H1 (cell line): ENCODE results near the gene TRAF3. TPM values are rescaled to one million over a fixed set of nuclear protein-coding genes. Genes with fewer than 3 reads are reported as not detected.

ENCODE experiments used
- CTCF ChIA-PET: fragments of 300-600 bp; sonication (Branson Sonifier 250); formaldehyde crosslinking; loops from one replicate; lab custom pipeline; 2021; ENCODE audit not compliant: partially characterized antibody; lab: Charles Lee
- POLR2A ChIA-PET: fragments of 300-600 bp; sonication (Branson Sonifier 250); formaldehyde crosslinking; loops from one replicate; lab custom pipeline; 2021; ENCODE audit warnings: inconsistent platforms; ENCODE audit not compliant: partially characterized antibody; lab: Charles Lee
- DNase-seq, 2 experiments: peaks; one replicate each; pipeline versions ENCODE4 v3.0.0 to v3.0.0-alpha.2; 2010 to 2022; ENCODE audit warnings: low spot score in 2 of 2, low read depth in 1 of 2, mixed read lengths in 1 of 2
- FAIRE-seq: peaks from 2 replicates; lab custom pipeline; 2011; peaks lifted over from hg19 to GRCh38; lab: Jason Lieb, UNC
- H2AFZ ChIP-seq: 2 replicates; pipeline ENCODE4 v1.8.1; 2012; ENCODE audit warnings: low read length, inconsistent platforms
- H2AK5ac ChIP-seq: 2 replicates; pipeline ENCODE4 v1.6.1; 2013; ENCODE audit warnings: low read depth, low read length
- H2BK120ac ChIP-seq: replicated peaks from 2 replicates; pipeline ENCODE3; 2013; ENCODE audit warnings: low read depth, low read length, inconsistent platforms
- H2BK12ac ChIP-seq: 2 replicates; pipeline ENCODE4 v1.6.1; 2013; ENCODE audit warnings: low read depth, low read length
- H2BK15ac ChIP-seq: 2 replicates; pipeline ENCODE4 v1.6.1; 2013; ENCODE audit warnings: low read length
- H2BK20ac ChIP-seq: 2 replicates; pipeline ENCODE4 v1.6.1; 2013; ENCODE audit warnings: low read length
- H2BK5ac ChIP-seq: 2 replicates; pipeline ENCODE4 v1.6.1; 2013; ENCODE audit warnings: low read depth, low read length
- H3K14ac ChIP-seq: 2 replicates; pipeline ENCODE4 v1.6.1; 2013; ENCODE audit warnings: inconsistent platforms; ENCODE audit not compliant: insufficient read length
- H3K18ac ChIP-seq: 2 replicates; pipeline ENCODE4 v1.6.1; 2013; ENCODE audit warnings: low read length; ENCODE audit errors: extremely low read depth
- H3K23ac ChIP-seq: 2 replicates; pipeline ENCODE4 v1.6.1; 2013; ENCODE audit warnings: inconsistent platforms; ENCODE audit not compliant: insufficient read length
- H3K23me2 ChIP-seq: 2 replicates; pipeline ENCODE4 v1.6.1; 2013; ENCODE audit warnings: low read depth, low read length
- H3K27ac ChIP-seq: 2 replicates; pipeline ENCODE4 v1.6.1; 2011; ENCODE audit warnings: low read depth, low read length, inconsistent platforms
- H3K27me3 ChIP-seq, 4 experiments: replicated peaks in 1 of 4; 1 replicate in 1 of 4; 2 replicates in 3 of 4; pipeline versions ENCODE4 v1.6.1 to v1.8.1; 2011 to 2013; ENCODE audit warnings: low read length in 3 of 4, mild to moderate bottlenecking in 3 of 4, inconsistent platforms in 2 of 4, mixed read lengths in 2 of 4, moderate library complexity in 1 of 4; ENCODE audit not compliant: control insufficient read depth in 3 of 4, insufficient read depth in 3 of 4; ENCODE audit errors: extremely low read depth in 1 of 4
- H3K36me3 ChIP-seq, 4 experiments: 2 replicates each; pipeline versions ENCODE4 v1.6.1 to v1.8.1; 2011 to 2013; ENCODE audit warnings: mild to moderate bottlenecking in 4 of 4, low read length in 3 of 4, moderate library complexity in 2 of 4, control low read depth in 1 of 4, inconsistent platforms in 1 of 4; ENCODE audit not compliant: insufficient read depth in 4 of 4, control insufficient read depth in 2 of 4
- H3K4ac ChIP-seq: replicated peaks from 2 replicates; pipeline ENCODE3; 2013; ENCODE audit warnings: low read length, low read depth, mixed read lengths, inconsistent platforms; ENCODE audit not compliant: insufficient read length
- H3K4me1 ChIP-seq, 4 experiments: replicated peaks in 1 of 4; 1 replicate in 1 of 4; 2 replicates in 3 of 4; pipeline versions ENCODE4 v1.6.1 to v1.8.1; 2011 to 2013; ENCODE audit warnings: low read length in 3 of 4, inconsistent platforms in 2 of 4, mixed read lengths in 1 of 4; ENCODE audit not compliant: insufficient read depth in 4 of 4, control insufficient read depth in 3 of 4
- H3K4me2 ChIP-seq, 2 experiments: 2 replicates each; pipeline versions ENCODE4 v1.6.1 to v1.8.1; 2011 to 2013; ENCODE audit warnings: low read depth in 2 of 2, low read length in 2 of 2, control low read depth in 1 of 2, inconsistent platforms in 1 of 2, mild to moderate bottlenecking in 1 of 2; ENCODE audit not compliant: insufficient read depth in 1 of 2
- H3K4me3 ChIP-seq, 4 experiments: fragments of 200-600, 300-600 bp in 1 of 4; sonication (generic), shearing (Covaris generic), sonication (Bioruptor Twin) in 1 of 4; 2 replicates each; pipeline versions ENCODE4 v1.5.1 to v1.8.1; 2011 to 2016; ENCODE audit warnings: low read length in 4 of 4, low read depth in 3 of 4, control low read depth in 2 of 4, inconsistent platforms in 2 of 4, mild to moderate bottlenecking in 2 of 4, mixed read lengths in 1 of 4, moderate library complexity in 1 of 4; ENCODE audit not compliant: insufficient read depth in 2 of 4; ENCODE audit errors: extremely low read depth in 1 of 4
- H3K56ac ChIP-seq: replicated peaks from 2 replicates; pipeline ENCODE3; 2013; ENCODE audit warnings: low read depth, mild to moderate bottlenecking, mixed read lengths, low read length, inconsistent platforms; ENCODE audit not compliant: insufficient read length
- H3K79me1 ChIP-seq: 2 replicates; pipeline ENCODE4 v1.6.1; 2013; ENCODE audit warnings: low read depth, low read length, control low read depth
- H3K79me2 ChIP-seq, 2 experiments: 2 replicates each; pipeline versions ENCODE4 v1.6.1 to v1.8.1; 2012 to 2013; ENCODE audit warnings: low read length in 2 of 2, mild to moderate bottlenecking in 2 of 2, inconsistent platforms in 1 of 2; ENCODE audit not compliant: insufficient read depth in 2 of 2, control insufficient read depth in 1 of 2
- H3K9ac ChIP-seq, 4 experiments: replicated peaks in 1 of 4; 1 replicate in 1 of 4; 2 replicates in 3 of 4; pipeline versions ENCODE4 v1.6.1 to v1.8.1; 2011 to 2013; ENCODE audit warnings: low read depth in 3 of 4, low read length in 3 of 4, control low read depth in 2 of 4, mild to moderate bottlenecking in 2 of 4, moderate library complexity in 2 of 4, inconsistent platforms in 1 of 4; ENCODE audit errors: extremely low read depth in 1 of 4
- H3K9me3 ChIP-seq, 2 experiments: 2 replicates each; pipeline versions ENCODE4 v1.6.1 to v1.8.1; 2012 to 2013; ENCODE audit warnings: mild to moderate bottlenecking in 2 of 2, moderate library complexity in 2 of 2, control low read depth in 1 of 2, inconsistent platforms in 1 of 2, low read depth in 1 of 2, low read length in 1 of 2, mixed read lengths in 1 of 2; ENCODE audit not compliant: insufficient read depth in 2 of 2
- H4K20me1 ChIP-seq, 2 experiments: replicated peaks in 1 of 2; 2 replicates each; pipeline versions ENCODE3 to v1.8.1; 2011 to 2013; ENCODE audit warnings: inconsistent platforms in 2 of 2, low read length in 2 of 2, mild to moderate bottlenecking in 1 of 2; ENCODE audit not compliant: insufficient read depth in 2 of 2, control insufficient read depth in 1 of 2
- H4K5ac ChIP-seq: 2 replicates; pipeline ENCODE4 v1.6.1; 2013; ENCODE audit warnings: low read length, low read depth, mixed read lengths, inconsistent platforms; ENCODE audit not compliant: insufficient read length
- H4K8ac ChIP-seq: 2 replicates; pipeline ENCODE4 v1.8.0; 2013; ENCODE audit warnings: mild to moderate bottlenecking, moderate library complexity, low read length, inconsistent platforms; ENCODE audit not compliant: insufficient read depth; ENCODE audit errors: extremely low read depth
- H4K91ac ChIP-seq: replicated peaks from 2 replicates; pipeline ENCODE3; 2013; ENCODE audit warnings: low read length, mixed read lengths, inconsistent platforms; ENCODE audit not compliant: insufficient read length
- CEBPB ChIP-seq: IDR thresholded peaks from 2 replicates; pipeline ENCODE4 v1.6.1; 2012; ENCODE audit warnings: low read depth, low read length
- CHD1 ChIP-seq: IDR thresholded peaks from 2 replicates; pipeline ENCODE4 v1.6.1; 2012; ENCODE audit warnings: low read depth, low read length, improper control_type of control experiment
- CHD2 ChIP-seq: IDR thresholded peaks from 2 replicates; pipeline ENCODE4 v1.6.1; 2012; ENCODE audit warnings: low read length, improper control_type of control experiment
- EP300 ChIP-seq, 2 experiments: IDR thresholded peaks; 1 replicate in 1 of 2; 2 replicates in 1 of 2; pipeline ENCODE4 v1.6.1; 2011 to 2012; ENCODE audit warnings: low read depth in 2 of 2, low read length in 2 of 2, mild to moderate bottlenecking in 2 of 2, borderline replicate concordance in 1 of 2, inconsistent platforms in 1 of 2, moderate library complexity in 1 of 2
- POLR2A ChIP-seq, 2 experiments: IDR thresholded peaks; 1 replicate in 1 of 2; 2 replicates in 1 of 2; pipeline ENCODE4 v1.6.1; 2011; ENCODE audit warnings: low read depth in 2 of 2, low read length in 2 of 2, mild to moderate bottlenecking in 2 of 2; ENCODE audit errors: control extremely low read depth in 1 of 2
- RAD21 ChIP-seq, 2 experiments: IDR thresholded peaks in 1 of 2; conservative IDR thresholded peaks in 1 of 2; 2 replicates each; pipeline ENCODE4 v1.6.1; 2011; ENCODE audit warnings: low read depth in 2 of 2, low read length in 2 of 2, improper control_type of control experiment in 1 of 2, inconsistent platforms in 1 of 2, mild to moderate bottlenecking in 1 of 2, moderate library complexity in 1 of 2
- RBBP5 ChIP-seq: IDR thresholded peaks from 2 replicates; pipeline ENCODE4 v1.7.1; 2012; ENCODE audit warnings: low read depth, mild to moderate bottlenecking, inconsistent platforms, low read length, moderate library complexity, borderline replicate concordance
- SIX5 ChIP-seq: IDR thresholded peaks from 2 replicates; pipeline ENCODE4 v1.6.1; 2011; ENCODE audit warnings: mild to moderate bottlenecking, low read depth, low read length
- WGBS, 2 experiments: shearing (Covaris generic) in 1 of 2; methylation state at CpG; one replicate each; pipeline versions ENCODE4 v1.1.6 to v1.1.7; 2013 to 2015; ENCODE audit warnings: low lambda C conversion rate in 2 of 2, mixed read lengths in 2 of 2, inconsistent platforms in 1 of 2, low coverage in 1 of 2, missing lambda C conversion rate in 1 of 2; ENCODE audit not compliant: insufficient replicate concordance in 2 of 2, insufficient coverage in 1 of 2, insufficient read length in 1 of 2; ENCODE audit errors: extremely low coverage in 1 of 2, missing lambda C conversion rate in 1 of 2; 5-methylcytosine and 5-hydroxymethylcytosine counted together
- polyA plus RNA-seq, 7 experiments: library from polyadenylated mRNA; depleted of rRNA in 3 of 7; stranded (reverse) in 5 of 7; unstranded in 2 of 7; fragments of >200 nt in 5 of 7; fragments of 200-250 nt in 2 of 7; gene quantifications; 1 replicate in 5 of 7; 2 replicates in 1 of 7; 4 replicates in 1 of 7; pipeline versions ENCODE4 v1.2.1 to v1.2.3, GENCODE V29; 2011 to 2013; ENCODE audit warnings: missing spikeins in 2 of 7, mixed read lengths in 2 of 7
- total RNA-seq: library from RNA; stranded (reverse); fragmentation: NEBNext Ultra II Directional; extraction: Animal tissue kit (Norgen Biotek cat#: 25700); gene quantifications from 2 replicates; pipeline ENCODE4 v1.2.1, GENCODE V29; 2021

Gene TRAF3
- total and polyA plus RNA-seq, 2 of the 8 experiments (the other 6 are each of a cell fraction or from before 2014, with no cell fraction given): 5.8 to 12.1 TPM

DNA sequence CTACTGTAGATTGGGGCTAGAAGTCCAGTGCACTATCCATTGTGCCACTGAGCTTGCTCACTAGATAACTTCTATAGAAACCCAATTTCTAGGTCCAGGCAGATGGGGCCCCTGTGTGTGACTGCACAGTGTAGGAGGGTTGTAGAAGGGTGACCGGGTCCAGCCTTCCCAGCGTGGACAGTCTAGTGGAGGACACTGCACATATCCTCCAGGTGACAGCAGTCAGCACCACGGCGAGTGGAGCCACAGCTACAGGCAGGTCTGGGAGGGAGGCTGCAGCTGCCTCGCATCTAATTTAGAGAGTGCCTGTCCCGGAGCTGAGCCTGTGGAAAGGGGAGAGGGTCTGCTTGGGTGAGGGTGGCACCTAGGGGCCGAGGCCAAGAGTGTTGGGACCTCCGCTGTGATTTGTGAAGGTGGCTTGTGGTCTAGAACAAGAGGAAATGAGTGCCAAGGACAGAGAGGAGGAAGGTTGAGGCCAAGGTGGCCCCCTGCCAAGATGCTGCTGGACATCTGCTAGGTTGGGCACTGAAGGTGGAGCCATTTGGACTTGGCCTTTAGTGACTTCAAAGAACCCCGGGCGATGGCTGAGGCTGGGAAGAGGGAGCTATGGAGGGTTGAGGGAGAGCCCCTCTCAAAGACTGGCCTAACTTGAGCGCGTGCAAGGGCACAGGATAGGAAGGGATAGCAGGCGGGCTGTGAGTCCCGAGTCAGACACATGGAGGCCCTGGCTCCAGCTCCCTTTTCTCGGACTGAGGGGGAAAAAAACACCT is 46.0 kb upstream of the TRAF3 start:
- CTCF ChIA-PET: interaction anchor here (0.7 to 3.8 kb wide), 14 partner anchors 10 to 351 kb away, joined by 3 to 19 read pairs (median 4); no protein-coding TSS in a partner anchor

More for the DNA sequence above, 46.0 kb upstream of the TRAF3 start:
- Histone ChIP-seq H3K79me2 (no peaks in the 10 kb centered on the region), H2BK12ac (no peak overlapping the region), H3K9me3 (no peaks in the 10 kb centered on the region), H3K4me2 (no peak overlapping the region), H3K4me1 (peaks cover 0 to 4% (median 0%) of the 10 kb centered on the region in 4 experiments; a peak in 2 of 7 replicates), H3K27ac (no peak overlapping the region), H2BK15ac (no peak overlapping the region), H2BK120ac (no peak overlapping the region), H3K56ac (no peak overlapping the region), H3K79me1 (0 out of 2 replicates have a peak, but pooled peaks cover 2% of the 10 kb centered on the region), H2AFZ (no peak overlapping the region), H3K23me2 (no peaks in the 10 kb centered on the region), H2BK5ac (no peak overlapping the region), H3K27me3 (no peaks in the 10 kb centered on the region), H3K14ac (no peak overlapping the region), H4K8ac (no peak overlapping the region), H3K4ac (no peak overlapping the region), H3K23ac (no peak overlapping the region), H3K18ac (no peak overlapping the region), H3K4me3 (no peak overlapping the region), H3K9ac (no peak overlapping the region; a peak in 1 of 7 replicates), H4K20me1 (no peaks in the 10 kb centered on the region), H3K36me3 (peaks cover 3 to 30% (median 13%) of the 10 kb centered on the region in 4 experiments; a peak in 5 of 8 replicates), H4K5ac (no peak overlapping the region), H2AK5ac (no peak overlapping the region), H4K91ac (no peak overlapping the region), H2BK20ac (no peak overlapping the region)
- WGBS, 2 experiments: 89% methylated on average over 15 of the region's 15 CpGs; no CpG with 5 or more reads in 1 of the 2 experiments
- no peak for TF ChIP-seq CHD2
- no peak for TF ChIP-seq CHD1
- TF ChIP-seq SIX5: no peak
- no peak for TF ChIP-seq RBBP5
- TF ChIP-seq EP300 (IDR thresholded peaks at IDR 0.05; ENCODE audit: borderline replicate concordance in 1 of 2, low read depth in 2 of 2, low read length in 2 of 2): no peak
- TF ChIP-seq CEBPB: no peak
- TF ChIP-seq POLR2A (IDR thresholded peaks at IDR 0.05; ENCODE audit: control extremely low read depth in 1 of 2, low read depth in 2 of 2, low read length in 2 of 2): no peak; a peak in 1 of 3 replicates
- TF ChIP-seq RAD21 (IDR thresholded peaks at IDR 0.05 in 1 of 2, conservative IDR thresholded peaks at IDR 0.05 in 1 of 2; ENCODE audit: low read depth in 2 of 2, low read length in 2 of 2): peak in 1 of 2 experiments; percentile 10; a peak in 1 of 4 replicates
- POLR2A ChIA-PET: no interaction called here
- FAIRE-seq (no peak), DNase-seq (no peak)
